GM18909 (cell line): ENCODE measurements around the gene EFS.
"Not testable (repeated sequence)": the region's sequence is repeated elsewhere in the genome, so short reads cannot be mapped to it uniquely, and the experiment has no call there.

Experiments used
- ATAC-seq: cut with Tn5 transposase; IDR thresholded peaks from one replicate; pipeline ENCODE4 v1.9.1; 2021; ENCODE audit warnings: mild to moderate bottlenecking; ENCODE audit not compliant: unreplicated experiment, poor library complexity

Gene EFS

DNA sequence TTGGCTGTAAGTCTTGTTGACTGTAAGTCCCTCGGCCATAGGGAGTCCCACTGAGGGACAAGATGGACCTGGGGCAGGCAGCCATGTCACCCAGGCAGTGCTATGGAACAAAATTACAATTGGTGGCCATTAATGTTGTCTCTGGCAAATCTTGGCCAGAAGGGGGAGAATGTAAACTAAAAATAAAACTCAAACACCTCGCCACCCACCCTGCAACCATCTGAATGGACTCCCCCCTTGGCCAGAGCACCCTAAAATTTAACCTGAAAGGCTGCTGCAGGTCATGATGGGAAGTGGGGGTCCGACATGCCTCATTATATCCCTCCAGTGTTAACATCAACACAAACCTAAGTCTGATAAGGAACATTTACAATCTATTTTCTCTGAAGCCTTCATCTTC is 20.5 kb downstream of the EFS start:
- no peak for ATAC-seq

- ATAC-seq: no peak
These were observed 25.3 kb downstream of the EFS start for GRCh38 chr14:23339506-23340268.

GRCh38 chr14:23335623-23336022 is 29.3 kb downstream of the EFS start:
- no peak for ATAC-seq

DNA sequence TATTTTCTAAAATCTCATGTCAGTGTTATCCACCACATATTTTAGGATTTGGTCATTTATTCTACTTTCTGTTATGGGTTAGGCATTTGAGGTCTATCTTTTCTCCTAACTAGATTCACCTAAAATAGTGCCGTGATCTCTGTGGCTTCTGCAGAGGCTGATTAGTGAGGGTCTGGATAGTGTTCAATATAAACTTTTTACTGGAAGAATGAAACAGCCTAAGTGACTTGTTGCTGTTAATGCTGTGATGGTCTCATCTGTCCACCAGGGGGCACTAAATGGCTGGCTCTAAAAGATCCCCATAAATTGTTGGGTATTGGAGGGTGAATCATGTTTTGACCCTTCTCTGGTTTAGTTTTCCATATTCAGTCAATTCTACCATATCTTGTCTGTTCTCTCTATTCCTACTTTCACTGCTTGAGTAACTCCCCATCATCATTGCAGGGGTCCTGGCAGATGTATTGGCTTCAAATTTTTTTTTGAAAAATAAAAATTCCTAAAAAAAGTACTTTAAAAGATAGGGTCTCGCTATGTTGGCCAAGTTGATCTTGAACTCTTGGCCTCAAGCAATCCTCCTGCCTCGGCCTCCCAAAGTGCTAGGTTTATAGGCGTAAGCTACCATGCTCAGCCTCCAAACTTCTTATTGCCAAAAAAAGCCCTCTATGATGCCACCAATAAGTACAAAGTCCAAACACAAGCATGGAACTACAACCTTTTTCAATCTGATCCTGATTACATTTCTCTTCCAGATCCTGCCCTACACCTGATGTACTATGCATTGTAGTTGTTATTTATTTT is 36.8 kb downstream of the EFS start:
- ATAC-seq: peak; percentile 58

DNA sequence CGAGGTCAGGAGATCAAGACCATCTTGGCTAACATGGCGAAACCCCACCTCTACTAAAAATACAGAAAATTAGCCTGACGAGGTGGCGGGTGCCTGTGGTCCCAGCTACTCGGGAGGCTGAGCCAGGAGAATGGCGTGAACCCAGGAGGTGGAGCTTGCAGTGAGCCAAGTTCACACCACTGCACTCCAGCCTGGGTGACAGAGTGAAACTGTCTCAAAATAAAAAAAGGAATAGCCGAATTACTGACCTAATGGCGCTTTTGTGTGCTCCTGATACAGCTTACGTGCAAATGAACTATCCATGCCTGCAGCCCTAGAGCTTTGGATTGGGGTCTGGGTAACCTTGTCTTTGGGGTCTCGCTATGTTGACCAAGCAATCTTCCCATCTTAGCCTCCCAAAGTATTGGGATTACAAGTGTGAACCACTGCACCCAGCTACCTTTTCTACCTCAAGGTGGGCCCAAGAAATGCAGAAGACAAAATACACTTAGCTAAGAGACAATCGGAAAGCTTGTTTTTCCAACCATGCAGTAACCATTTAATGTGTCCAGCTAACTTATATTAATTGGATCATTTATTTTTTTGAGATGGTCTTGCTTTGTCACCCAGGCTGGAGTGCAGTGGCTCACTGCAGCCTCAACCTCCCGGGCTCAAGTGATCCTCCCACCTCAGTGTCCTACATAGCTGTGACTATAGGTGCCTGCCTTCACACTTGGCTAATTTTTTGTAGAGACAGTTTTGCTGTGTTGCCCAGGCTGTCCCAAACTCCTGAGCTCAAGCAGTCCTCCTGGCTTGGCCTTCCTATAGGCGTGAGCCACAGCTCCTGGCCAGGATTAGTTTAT is 38.3 kb downstream of the EFS start:
- no peak for ATAC-seq

DNA sequence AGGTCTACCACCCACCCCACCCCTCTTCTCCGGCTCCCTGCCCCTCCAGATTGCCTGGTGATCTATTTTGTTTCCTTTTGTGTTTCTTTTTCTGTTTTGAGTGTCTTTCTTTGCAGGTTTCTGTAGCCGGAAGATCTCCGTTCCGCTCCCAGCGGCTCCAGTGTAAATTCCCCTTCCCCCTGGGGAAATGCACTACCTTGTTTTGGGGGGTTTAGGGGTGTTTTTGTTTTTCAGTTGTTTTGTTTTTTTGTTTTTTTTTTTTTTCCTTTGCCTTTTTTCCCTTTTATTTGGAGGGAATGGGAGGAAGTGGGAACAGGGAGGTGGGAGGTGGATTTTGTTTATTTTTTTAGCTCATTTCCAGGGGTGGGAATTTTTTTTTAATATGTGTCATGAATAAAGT is 39.2 kb downstream of the EFS start:
- ATAC-seq: not testable (repeated sequence)

DNA sequence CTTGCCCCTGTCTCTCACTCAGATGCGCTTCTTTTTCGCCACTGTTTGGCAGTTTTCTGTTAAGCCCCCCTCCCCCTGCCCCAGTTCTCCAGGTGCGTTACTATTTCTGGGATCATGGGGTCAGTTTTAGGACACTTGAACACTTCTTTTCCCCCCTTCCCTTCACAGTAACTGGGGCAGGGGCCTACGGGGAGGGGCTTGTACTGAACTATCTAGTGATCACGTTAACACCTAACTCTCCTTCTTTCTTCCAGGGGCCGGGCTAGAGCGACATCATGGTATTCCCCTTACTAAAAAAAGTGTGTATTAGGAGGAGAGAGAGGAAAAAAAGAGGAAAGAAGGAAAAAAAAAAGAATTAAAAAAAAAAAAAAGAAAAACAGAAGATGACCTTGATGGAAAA is 40.0 kb downstream of the EFS start:
- no peak for ATAC-seq

DNA sequence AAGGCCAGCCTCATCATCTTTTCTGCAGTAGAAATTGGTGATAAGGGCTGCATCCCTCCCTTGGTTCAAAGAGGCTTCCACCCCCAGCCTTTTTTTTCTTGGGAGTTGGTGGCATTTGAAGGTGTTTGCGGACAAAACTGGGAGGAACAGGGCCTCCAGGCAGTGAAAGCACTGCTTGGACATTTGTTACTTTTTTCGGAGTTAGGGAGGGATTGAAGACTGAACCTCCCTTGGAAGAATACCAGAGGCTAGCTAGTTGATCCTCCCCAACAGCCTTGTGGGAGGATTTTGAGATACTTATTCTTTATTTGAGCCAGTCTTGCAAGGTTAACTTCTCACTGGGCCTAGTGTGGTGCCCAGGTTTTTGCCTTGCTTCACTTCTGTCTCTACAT is 40.5 kb downstream of the EFS start:
- ATAC-seq: no peak

DNA sequence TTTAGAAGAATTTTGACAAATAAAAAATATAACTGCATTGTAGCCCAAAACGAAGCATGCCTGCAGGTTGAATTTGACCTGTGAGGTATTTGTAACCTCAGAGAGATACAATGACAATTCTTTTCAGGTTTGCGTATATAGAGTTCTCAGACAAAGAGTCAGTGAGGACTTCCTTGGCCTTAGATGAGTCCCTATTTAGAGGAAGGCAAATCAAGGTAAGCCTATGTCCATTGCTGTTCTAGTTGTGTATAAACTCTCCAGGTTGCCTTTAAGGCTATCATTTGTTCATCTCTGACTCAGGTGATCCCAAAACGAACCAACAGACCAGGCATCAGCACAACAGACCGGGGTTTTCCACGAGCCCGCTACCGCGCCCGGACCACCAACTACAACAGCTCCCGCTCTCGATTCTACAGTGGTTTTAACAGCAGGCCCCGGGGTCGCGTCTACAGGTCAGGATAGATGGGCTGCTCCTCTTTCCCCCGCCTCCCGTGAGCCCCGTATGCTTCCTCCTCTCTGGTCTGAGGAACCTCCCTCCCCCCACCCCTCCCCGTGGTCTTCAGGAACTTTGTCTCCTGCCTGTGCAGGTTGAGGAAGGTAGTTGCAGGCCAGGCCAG is 41.0 kb downstream of the EFS start:
- ATAC-seq: no peak

GRCh38 chr14:23322568-23323517 is 42.1 kb downstream of the EFS start:
- ATAC-seq: no peak

DNA sequence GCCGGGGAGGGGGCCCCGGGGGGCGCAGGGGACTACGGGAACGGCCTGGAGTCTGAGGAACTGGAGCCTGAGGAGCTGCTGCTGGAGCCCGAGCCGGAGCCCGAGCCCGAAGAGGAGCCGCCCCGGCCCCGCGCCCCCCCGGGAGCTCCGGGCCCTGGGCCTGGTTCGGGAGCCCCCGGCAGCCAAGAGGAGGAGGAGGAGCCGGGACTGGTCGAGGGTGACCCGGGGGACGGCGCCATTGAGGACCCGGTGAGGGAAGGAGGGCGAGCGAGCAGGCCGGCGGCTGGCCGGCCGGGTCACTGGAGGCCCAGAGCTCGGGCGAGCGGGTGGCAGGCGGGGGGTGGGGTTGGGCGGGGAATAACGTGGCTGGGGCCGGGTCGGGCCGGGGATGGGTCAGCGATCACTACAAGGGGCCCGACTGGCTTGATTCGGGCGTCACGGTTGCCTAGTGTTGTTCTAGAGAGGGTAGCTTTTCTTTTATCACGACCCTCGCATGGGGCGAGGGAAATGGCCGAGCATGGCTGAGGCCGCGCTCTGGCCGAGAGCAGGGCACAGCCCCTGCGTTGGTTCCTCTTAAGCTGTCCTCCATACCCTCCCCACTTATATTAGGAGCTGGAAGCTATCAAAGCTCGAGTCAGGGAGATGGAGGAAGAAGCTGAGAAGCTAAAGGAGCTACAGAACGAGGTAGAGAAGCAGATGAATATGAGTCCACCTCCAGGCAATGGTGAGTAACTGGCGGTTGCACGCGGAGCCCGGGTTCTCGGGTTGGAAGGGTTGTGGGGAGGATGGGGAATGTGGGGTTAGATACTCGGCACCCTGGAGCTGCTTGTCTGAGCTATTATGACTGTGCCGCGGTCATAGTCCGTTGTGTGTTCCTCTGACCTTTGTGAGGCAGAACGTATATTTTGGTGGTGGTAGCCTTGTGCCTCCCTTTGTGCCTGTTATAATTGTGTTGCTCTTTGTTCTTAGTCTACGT is 43.1 kb downstream of the EFS start:
- peak; percentile 13 for ATAC-seq

GRCh38 chr14:23320584-23321571 is 44.1 kb downstream of the EFS start, which contains the start of gene PABPN1:
TSS of gene PABPN1 (plus strand) at chr14:23321457. CDS start at chr14:23321470, 13 bp downstream.
- ATAC-seq: peak; percentile 90

GRCh38 chr14:23319746-23320583 is 45.0 kb downstream of the EFS start:
- ATAC-seq: no peak

DNA sequence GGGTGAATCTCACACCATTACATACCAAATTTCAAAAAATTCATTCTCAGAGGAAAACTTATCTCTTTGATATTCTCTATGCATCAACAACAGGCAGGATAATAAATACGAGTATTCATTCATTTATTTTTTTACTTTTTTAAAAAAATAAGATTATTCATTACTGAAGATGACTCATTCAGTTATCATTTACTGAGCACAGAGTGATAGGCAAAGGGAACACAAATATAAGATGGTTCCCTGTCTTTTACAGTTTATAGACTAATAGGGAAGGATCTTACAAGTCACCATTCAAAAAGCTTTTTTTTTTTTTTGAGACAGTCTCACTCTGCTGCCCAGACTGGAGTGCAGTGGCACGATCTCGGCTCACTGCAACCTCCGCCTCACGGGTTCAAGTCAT is 48.7 kb downstream of the EFS start:
- no peak for ATAC-seq

GRCh38 chr14:23310546-23310945 is 54.4 kb downstream of the EFS start:
- no peak for ATAC-seq
